ENCODE measurements around the gene PXK.
"Not testable (repeated sequence)": the region's sequence is repeated elsewhere in the genome, so short reads cannot be mapped to it uniquely, and the experiment has no call there.

- TF ChIP-seq CTCF (optimal IDR thresholded peaks at IDR 0.05 in 1 of 3, IDR thresholded peaks at IDR 0.05 in 1 of 3, conservative IDR thresholded peaks at IDR 0.05 in 1 of 3; ENCODE audit: extremely low read depth in 1 of 3, insufficient read depth in 2 of 3, low read length in 3 of 3); EZH2 (IDR thresholded peaks at IDR 0.05; ENCODE audit: low read length): not testable (repeated sequence)
These were observed 43.6 kb upstream of the PXK start for GRCh38 chr3:58288964-58289613.

All from keratinocyte (primary cell).